K562 (cell line): ENCODE data around the gene SERPINE1.

ENCODE experiments used
- ATF6 ChIP-seq: sonication (generic); formaldehyde crosslinking; IDR thresholded peaks from 2 replicates; pipeline ENCODE4 v1.4.0; 2020; ENCODE audit warnings: mild to moderate bottlenecking, missing genetic modification reagents
- HDAC6 ChIP-seq: IDR thresholded peaks from 2 replicates; pipeline ENCODE4 v1.6.1; 2012; ENCODE audit warnings: low read depth, mild to moderate bottlenecking, control low read depth, inconsistent platforms, low read length, moderate library complexity
- POLR2AphosphoS5 ChIP-seq: IDR thresholded peaks from 2 replicates; pipeline ENCODE4 v1.6.1; 2011; ENCODE audit warnings: mild to moderate bottlenecking, low read depth, low read length, moderate library complexity; ENCODE audit not compliant: control insufficient read depth, insufficient read depth
- REST ChIP-seq, 2 experiments: fragments of 450-650 bp; formaldehyde crosslinking in 1 of 2; IDR thresholded peaks; 2 replicates each; pipeline versions ENCODE4 v1.4.0 to v1.6.1; 2014 to 2020; ENCODE audit warnings: mild to moderate bottlenecking in 2 of 2, borderline replicate concordance in 1 of 2, low read depth in 1 of 2

- no peak for TF ChIP-seq POLR2AphosphoS5
- TF ChIP-seq HDAC6 = no peak
- no peak for TF ChIP-seq REST (IDR thresholded peaks at IDR 0.05; ENCODE audit: borderline replicate concordance)
- no peak for TF ChIP-seq REST (CRISPR knock-in tag; IDR thresholded peaks at IDR 0.05; ENCODE audit: low read depth)
- no peak for TF ChIP-seq ATF6 (CRISPR knock-in tag)
Measured at GRCh38 chr7:101166909-101167644, 40.2 kb downstream of the SERPINE1 start.
